Neuronal stem cell (in vitro differentiated cells): Measurements from ENCODE around the gene KDELR1.

Source experiments
- DNase-seq: peaks from one replicate; pipeline ENCODE4 v3.0.0-alpha.2; 2013; ENCODE audit warnings: low spot score
- H2AFZ ChIP-seq: one replicate; pipeline ENCODE4 v1.6.1; 2013; ENCODE audit warnings: mild to moderate bottlenecking, low read length, inconsistent platforms
- H2AK5ac ChIP-seq: 2 replicates; pipeline ENCODE4 v1.6.1; 2013; ENCODE audit warnings: low read depth, mild to moderate bottlenecking, inconsistent platforms, low read length, moderate library complexity, mixed read lengths
- H2BK120ac ChIP-seq: 2 replicates; pipeline ENCODE4 v1.6.1; 2013; ENCODE audit warnings: low read depth, mild to moderate bottlenecking, inconsistent platforms, low read length, moderate library complexity, mixed read lengths
- H2BK12ac ChIP-seq: one replicate; pipeline ENCODE4 v1.6.1; 2013; ENCODE audit warnings: low read length, inconsistent platforms
- H2BK15ac ChIP-seq: 2 replicates; pipeline ENCODE4 v1.6.1; 2013; ENCODE audit warnings: mild to moderate bottlenecking, low read length, inconsistent platforms, mixed read lengths
- H2BK5ac ChIP-seq: one replicate; pipeline ENCODE4 v1.6.1; 2013; ENCODE audit warnings: inconsistent platforms, mild to moderate bottlenecking, low read length, moderate library complexity
- H3K14ac ChIP-seq: one replicate; pipeline ENCODE4 v1.6.1; 2013; ENCODE audit warnings: low read length, inconsistent platforms
- H3K18ac ChIP-seq: 2 replicates; pipeline ENCODE4 v1.6.1; 2013; ENCODE audit warnings: low read length, inconsistent platforms
- H3K23ac ChIP-seq: 2 replicates; pipeline ENCODE4 v1.6.1; 2013; ENCODE audit warnings: low read depth, mild to moderate bottlenecking, mixed read lengths, low read length, inconsistent platforms; ENCODE audit not compliant: poor library complexity
- H3K27ac ChIP-seq: replicated peaks from 3 replicates; pipeline ENCODE4 v1.5.1; 2013; ENCODE audit warnings: low read length, inconsistent platforms
- H3K27me3 ChIP-seq, 3 experiments: 2 replicates each; pipeline ENCODE4 v1.6.1; 2013; ENCODE audit warnings: low read length in 3 of 3, mild to moderate bottlenecking in 2 of 3, inconsistent platforms in 1 of 3, low read depth in 1 of 3, mixed read lengths in 1 of 3, moderate library complexity in 1 of 3; ENCODE audit not compliant: control insufficient read depth in 3 of 3, insufficient read depth in 3 of 3
- H3K36me3 ChIP-seq, 2 donors: replicated peaks in 1 of 2; 2 replicates each; pipeline ENCODE4 v1.6.1; 2013; ENCODE audit warnings: low read length in 2 of 2; ENCODE audit not compliant: control insufficient read depth in 2 of 2, insufficient read depth in 2 of 2
- H3K4ac ChIP-seq: 2 replicates; pipeline ENCODE4 v1.6.1; 2013; ENCODE audit warnings: inconsistent platforms, mild to moderate bottlenecking, low read length, moderate library complexity
- H3K4me1 ChIP-seq, 2 donors: 1 replicate in 1 of 2; 2 replicates in 1 of 2; pipeline ENCODE4 v1.6.1; 2013; ENCODE audit warnings: low read length in 2 of 2, low read depth in 1 of 2; ENCODE audit not compliant: control insufficient read depth in 2 of 2, insufficient read depth in 1 of 2
- H3K4me2 ChIP-seq: one replicate; pipeline ENCODE4 v1.6.1; 2013; ENCODE audit warnings: mild to moderate bottlenecking, low read length, inconsistent platforms; ENCODE audit not compliant: insufficient read depth, poor library complexity, severe bottlenecking
- H3K4me3 ChIP-seq, 2 donors: 2 replicates each; pipeline ENCODE4 v1.5.1; 2013; ENCODE audit warnings: low read length in 2 of 2, mild to moderate bottlenecking in 2 of 2, inconsistent platforms in 1 of 2, moderate library complexity in 1 of 2
- H3K79me1 ChIP-seq: one replicate; pipeline ENCODE4 v1.6.1; 2013; ENCODE audit warnings: low read depth, mild to moderate bottlenecking, inconsistent platforms, low read length, moderate library complexity
- H3K9ac ChIP-seq: one replicate; pipeline ENCODE4 v1.6.1; 2013; ENCODE audit warnings: mild to moderate bottlenecking, low read depth, low read length, inconsistent platforms; ENCODE audit not compliant: poor library complexity
- H3K9me3 ChIP-seq, 2 donors: replicated peaks in 1 of 2; 2 replicates each; pipeline versions ENCODE3 to v1.6.1; 2013; ENCODE audit warnings: low read length in 2 of 2, mild to moderate bottlenecking in 2 of 2, inconsistent platforms in 1 of 2, low read depth in 1 of 2, mixed read lengths in 1 of 2, moderate library complexity in 1 of 2; ENCODE audit not compliant: control insufficient read depth in 2 of 2, insufficient read depth in 1 of 2
- H4K8ac ChIP-seq: one replicate; pipeline ENCODE4 v1.6.1; 2013; ENCODE audit warnings: low read depth, mild to moderate bottlenecking, inconsistent platforms, low read length, moderate library complexity
- H4K91ac ChIP-seq: one replicate; pipeline ENCODE4 v1.6.1; 2013; ENCODE audit warnings: low read length, low read depth, mild to moderate bottlenecking, inconsistent platforms; ENCODE audit not compliant: poor library complexity
- WGBS, 2 donors: extraction: QIAGEN DNeasy Blood & Tissue Kit; methylation state at CpG; one replicate each; pipeline ENCODE4 v1.1.7; 2013; ENCODE audit warnings: missing lambda C conversion rate in 2 of 2, mixed read lengths in 1 of 2; ENCODE audit not compliant: insufficient read length in 2 of 2, insufficient replicate concordance in 1 of 2; ENCODE audit errors: extremely low coverage in 2 of 2; 5-methylcytosine and 5-hydroxymethylcytosine counted together

KDELR1 gene

GRCh38 chr19:48363500-48363809, 27.9 kb downstream of the KDELR1 start:
- Histone ChIP-seq H3K4me3 (peak overlapping the region; percentile 66 to 70), H3K4me2 (peak overlapping the region; percentile 94), H3K36me3 (no peaks in the 10 kb centered on the region), H3K18ac (peak overlapping the region; percentile 94), H4K91ac (no peak overlapping the region), H2BK15ac (peak overlapping the region; percentile 70), H3K27me3 (peaks cover 0 to 7% (median 0%) of the 10 kb centered on the region in 3 experiments), H3K9me3 (peaks cover 0 to 4% of the 10 kb centered on the region in 2 donors), H3K4me1 (peaks cover 3 to 9% of the 10 kb centered on the region in 2 donors), H3K9ac (peak overlapping the region; percentile 79), H3K14ac (peak overlapping the region; percentile 49), H3K79me1 (no peaks in the 10 kb centered on the region), H2AK5ac (peak overlapping the region; percentile 87), H2BK5ac (no peak overlapping the region), H2BK12ac (no peak overlapping the region), H2BK120ac (peak overlapping the region; percentile 19), H2AFZ (peak overlapping the region; percentile 90), H4K8ac (no peak overlapping the region), H3K23ac (no peak overlapping the region), H3K27ac (peak overlapping the region; percentile 72), H3K4ac (no peak overlapping the region)
- no peak for DNase-seq
- no CpG with 5 or more reads among the region's 10 CpGs for WGBS, 2 donors

GRCh38 chr19:48362716-48363499, 28.4 kb downstream of the KDELR1 start:
- H3K27ac ChIP-seq: peak overlapping the region; percentile 72
- H4K91ac ChIP-seq: no peak overlapping the region
- H3K23ac ChIP-seq: no peak overlapping the region
- peaks cover 3 to 9% of the 10 kb centered on the region in 2 donors for H3K4me1 ChIP-seq
- H2BK5ac ChIP-seq: no peak overlapping the region
- H3K4me2 ChIP-seq: peak overlapping the region; percentile 94
- H2BK12ac ChIP-seq: no peak overlapping the region
- peaks cover 0 to 4% of the 10 kb centered on the region in 2 donors for H3K9me3 ChIP-seq
- peak overlapping the region; percentile 19 for H2BK120ac ChIP-seq
- peak; percentile 90 for DNase-seq
- H3K36me3 ChIP-seq: no peaks in the 10 kb centered on the region
- H3K4me3 ChIP-seq: peak overlapping the region; percentile 66 to 70
- H3K4ac ChIP-seq: no peak overlapping the region
- H3K9ac ChIP-seq: peak overlapping the region; percentile 79
- WGBS, 2 donors: no CpG with 5 or more reads among the region's 26 CpGs
- H3K27me3 ChIP-seq: peaks cover 0 to 12% (median 0%) of the 10 kb centered on the region in 3 experiments
- H2BK15ac ChIP-seq: peak overlapping the region; percentile 70
- H3K18ac ChIP-seq: peak overlapping the region; percentile 94
- H2AFZ ChIP-seq: peak overlapping the region; percentile 90
- H3K14ac ChIP-seq: no peak overlapping the region
- no peak overlapping the region for H4K8ac ChIP-seq
- H3K79me1 ChIP-seq: no peaks in the 10 kb centered on the region
- H2AK5ac ChIP-seq: peak overlapping the region; percentile 87

- DNase-seq: no peak
- Histone ChIP-seq H3K14ac (no peak overlapping the region), H2BK5ac (no peak overlapping the region), H2BK15ac (no peak overlapping the region), H2AFZ (no peak overlapping the region), H4K91ac (no peak overlapping the region), H2BK120ac (no peak overlapping the region), H3K23ac (no peak overlapping the region), H3K4me2 (no peak overlapping the region), H2AK5ac (no peak overlapping the region), H3K27me3 (peaks cover 0 to 8% (median 0%) of the 10 kb centered on the region in 3 experiments), H3K4ac (no peak overlapping the region), H3K36me3 (no peaks in the 10 kb centered on the region), H2BK12ac (no peak overlapping the region), H3K4me3 (no peak overlapping the region), H3K27ac (no peak overlapping the region), H4K8ac (no peak overlapping the region), H3K4me1 (peaks cover 3 to 9% of the 10 kb centered on the region in 2 donors), H3K18ac (no peak overlapping the region), H3K79me1 (no peaks in the 10 kb centered on the region), H3K9ac (no peak overlapping the region), H3K9me3 (peaks cover 0 to 4% of the 10 kb centered on the region in 2 donors)
- WGBS, 2 donors: no CpG with 5 or more reads among the region's 3 CpGs
These were observed 29.4 kb downstream of the KDELR1 start for GRCh38 chr19:48361912-48362311.

- Histone ChIP-seq H3K4me2 (no peak overlapping the region), H2AK5ac (no peak overlapping the region), H3K4ac (no peak overlapping the region), H3K9me3 (no peaks in the 10 kb centered on the region), H3K36me3 (no peaks in the 10 kb centered on the region), H3K4me1 (peaks cover 10 to 11% of the 10 kb centered on the region in 2 donors), H3K14ac (no peak overlapping the region), H3K79me1 (no peaks in the 10 kb centered on the region), H4K91ac (no peak overlapping the region), H3K27ac (no peak overlapping the region), H3K4me3 (no peak overlapping the region), H2BK12ac (no peak overlapping the region), H2AFZ (no peak overlapping the region), H3K27me3 (peaks cover 0 to 13% (median 0%) of the 10 kb centered on the region in 3 experiments), H2BK5ac (no peak overlapping the region), H3K9ac (no peak overlapping the region), H4K8ac (no peak overlapping the region), H2BK15ac (no peak overlapping the region), H2BK120ac (no peak overlapping the region), H3K18ac (no peak overlapping the region), H3K23ac (no peak overlapping the region)
- no CpG with 5 or more reads among the region's 5 CpGs for WGBS, 2 donors
- no peak for DNase-seq
These were observed 32.2 kb downstream of the KDELR1 start for GRCh38 chr19:48359123-48359522.
